NCI-H2081 treated with DMSO at 0.1 percent for 48 hours (cell line): ENCODE measurements around the gene POLN.

Experiments
- DNase-seq: peaks from one replicate; lab custom pipeline; 2025; lab: John Stamatoyannopoulos, UW

Gene POLN

DNA sequence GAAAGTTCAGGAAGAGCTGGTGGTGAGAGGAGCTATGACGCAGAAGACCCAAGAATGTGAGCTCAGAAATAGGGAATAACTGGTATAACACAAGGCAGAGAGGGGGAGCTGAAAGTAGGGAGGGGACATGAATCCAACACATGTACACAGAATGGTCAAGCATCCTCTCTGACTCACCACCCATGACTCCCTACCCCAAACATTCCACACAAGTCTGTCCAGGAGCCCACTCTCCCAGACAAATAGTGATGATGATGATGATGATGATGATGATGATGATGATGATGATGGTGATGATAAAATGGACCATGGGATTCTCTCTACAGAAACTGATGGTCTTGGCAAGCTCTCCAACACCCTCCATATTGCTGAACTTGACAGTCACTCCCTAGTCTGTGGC, 136.4 kb downstream of the POLN start:
- DNase-seq = no peak

DNA sequence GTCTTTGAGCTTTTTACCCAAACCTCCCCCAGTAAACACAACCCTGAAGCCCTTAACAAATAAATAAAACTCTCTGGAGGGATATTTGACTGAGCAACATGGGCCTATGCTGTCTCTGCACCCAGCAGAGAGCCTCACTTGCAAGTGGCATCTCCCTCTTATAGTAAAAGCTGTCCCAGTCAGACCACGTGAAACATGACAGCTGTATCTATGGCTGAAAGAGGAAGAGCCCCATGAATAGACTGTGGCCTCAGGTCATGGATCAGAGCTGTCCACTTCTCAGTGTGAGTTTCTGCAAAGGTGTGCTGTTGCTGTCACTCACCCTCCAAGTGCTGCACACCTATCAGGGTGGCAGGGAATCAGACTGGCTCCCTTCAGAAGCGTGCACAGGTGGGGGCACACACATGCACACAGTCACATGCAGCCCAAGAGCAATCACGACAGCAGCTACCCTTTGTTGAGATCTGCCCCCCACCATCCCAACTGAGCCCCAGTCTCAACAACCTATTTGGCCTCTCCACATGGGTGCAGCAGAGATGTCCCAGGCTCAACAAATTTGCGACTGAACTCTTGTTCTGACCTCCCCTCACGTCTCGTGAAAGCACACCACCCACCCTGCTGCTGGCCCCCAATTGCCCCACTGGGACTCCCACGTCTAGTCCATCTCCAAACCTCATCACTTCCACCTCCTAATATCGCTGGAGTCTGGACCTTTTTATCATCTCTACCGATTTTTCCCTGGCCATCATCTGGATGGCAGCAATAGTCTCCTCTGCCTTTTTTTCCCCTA, 137.2 kb downstream of the POLN start:
- no peak for DNase-seq

DNA sequence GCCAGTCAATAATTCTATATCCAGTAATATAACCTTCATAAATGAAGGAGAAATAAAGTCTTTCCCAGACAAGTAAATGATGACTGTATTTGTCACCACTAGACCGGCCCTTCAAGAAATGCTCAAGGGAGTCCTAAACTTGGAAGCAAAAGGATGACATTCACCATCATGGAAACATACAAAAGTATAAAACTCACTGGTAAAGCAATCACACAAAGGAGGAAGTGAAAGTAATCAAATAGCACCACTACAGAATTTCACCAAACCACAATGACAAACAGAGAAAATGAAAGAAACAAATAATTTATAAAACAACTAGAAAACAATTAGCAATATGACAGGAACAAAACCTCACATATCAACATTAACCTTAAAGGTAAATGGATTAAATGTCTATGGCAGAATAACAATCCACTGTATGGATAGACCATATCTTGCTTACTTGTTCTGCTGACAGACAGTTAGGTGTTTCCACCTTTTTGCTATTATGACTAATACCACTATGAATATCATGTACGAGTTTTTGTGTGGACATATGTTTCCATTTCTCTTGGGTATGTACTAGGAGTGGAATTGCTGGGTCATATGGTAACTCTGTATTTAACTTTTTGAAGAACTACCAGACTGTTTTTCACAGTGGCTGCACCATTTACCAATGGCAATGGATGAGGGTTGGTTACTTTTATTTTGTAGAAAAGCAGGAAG, 137.9 kb downstream of the POLN start:
- no peak for DNase-seq

DNA sequence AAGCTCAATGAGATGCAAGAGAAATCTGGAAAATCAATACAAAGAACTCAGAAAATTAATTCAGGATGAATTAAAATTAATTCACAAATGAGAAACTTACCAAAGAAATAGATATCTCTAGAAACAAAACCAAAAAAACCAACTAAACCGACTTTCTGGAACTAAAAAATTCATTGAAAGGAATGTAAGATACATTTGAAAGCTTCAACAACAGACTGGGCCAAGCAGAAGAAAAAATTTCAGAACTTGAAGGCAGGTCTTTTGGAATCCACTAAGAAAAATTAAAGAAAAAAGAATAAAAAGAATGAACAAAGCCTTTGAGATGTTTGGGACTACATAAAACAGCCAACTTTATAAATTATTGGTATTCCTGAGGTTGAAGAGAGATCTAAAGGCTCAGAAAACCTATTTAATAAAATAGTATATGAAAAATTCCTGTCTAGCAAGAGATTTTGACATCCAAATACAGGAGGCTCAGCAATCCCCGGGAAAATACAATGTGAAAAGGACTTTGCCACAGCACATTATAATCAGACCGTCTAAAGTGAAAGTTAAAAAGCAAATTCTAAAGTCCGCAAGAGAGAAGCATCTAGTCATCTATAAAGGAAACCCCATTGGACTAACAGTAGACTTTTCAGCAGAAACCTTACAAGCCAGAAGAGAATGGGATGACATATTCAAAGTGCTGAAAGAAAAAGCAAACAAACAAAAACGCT, 138.6 kb downstream of the POLN start:
- DNase-seq = no peak

DNA sequence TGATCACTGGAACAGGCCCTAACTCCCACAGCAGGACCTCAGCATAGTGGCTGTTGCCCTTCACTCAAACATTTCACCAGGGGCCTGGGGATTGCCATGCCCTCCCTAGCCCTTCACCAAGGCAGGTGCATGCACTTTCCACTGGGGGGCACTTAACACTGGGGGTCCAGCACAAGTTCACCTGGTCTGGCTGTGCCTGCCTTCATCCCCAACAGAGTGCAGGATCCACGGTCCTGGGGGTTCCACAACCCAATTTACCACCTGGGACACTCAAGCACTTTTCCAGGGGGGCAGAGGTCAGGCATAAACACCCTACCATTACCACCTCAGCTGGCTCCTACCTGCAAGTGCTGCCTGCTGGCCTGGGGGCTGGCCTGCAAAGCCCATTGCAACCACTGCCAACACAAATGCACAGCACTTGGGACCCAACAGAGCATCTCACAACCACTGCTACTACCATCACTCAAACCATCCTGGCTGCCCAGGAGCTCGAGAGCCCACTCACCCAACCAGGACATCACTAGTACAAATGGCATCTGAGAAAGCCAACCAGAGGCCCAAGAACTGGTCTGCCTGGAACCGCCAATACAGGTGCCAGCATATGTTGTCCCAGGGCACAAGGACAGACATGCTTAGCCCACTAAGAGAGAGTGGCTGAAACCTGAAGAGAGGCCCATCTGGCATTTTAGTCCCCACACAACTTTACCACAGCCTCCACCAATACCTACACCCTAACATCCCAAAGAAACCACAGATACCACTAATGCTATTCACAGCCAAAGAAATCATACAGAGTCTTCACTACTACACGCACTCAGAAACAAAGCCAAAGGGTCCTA, 139.7 kb downstream of the POLN start:
- no peak for DNase-seq

DNA sequence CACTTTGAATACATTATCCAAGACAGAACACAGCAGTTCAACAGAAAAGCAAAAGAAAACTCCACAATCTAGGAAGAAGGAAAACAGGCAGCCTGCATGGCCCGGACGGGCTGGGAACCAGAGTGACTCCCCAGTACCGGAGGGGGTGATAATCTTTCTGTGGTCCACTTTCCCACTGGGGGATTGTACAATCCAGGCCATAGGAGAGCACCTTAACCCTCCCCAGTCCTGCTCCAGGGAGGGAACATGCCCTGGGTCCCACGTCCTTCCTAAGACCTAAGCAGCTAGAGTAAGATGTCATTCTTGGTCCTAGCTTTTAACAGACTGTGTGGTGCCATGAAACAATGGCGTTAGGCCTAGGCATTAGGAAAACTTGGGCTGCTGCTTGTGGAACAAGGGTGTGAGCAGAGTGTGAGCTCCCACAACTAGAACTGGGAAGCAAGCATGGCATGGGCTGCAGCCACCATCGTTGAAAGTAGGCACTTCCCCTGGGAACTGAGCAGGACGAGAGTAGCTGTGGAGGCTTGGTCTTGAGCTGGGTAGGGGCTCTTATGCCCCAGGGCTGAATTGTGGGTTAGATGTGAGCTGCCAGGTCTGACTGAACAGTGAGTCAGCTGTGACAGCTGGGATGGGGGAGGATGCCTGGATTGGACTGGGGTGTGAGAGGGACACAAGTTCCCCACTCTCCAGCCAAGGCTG, 140.4 kb downstream of the POLN start:
- DNase-seq = no peak

DNA sequence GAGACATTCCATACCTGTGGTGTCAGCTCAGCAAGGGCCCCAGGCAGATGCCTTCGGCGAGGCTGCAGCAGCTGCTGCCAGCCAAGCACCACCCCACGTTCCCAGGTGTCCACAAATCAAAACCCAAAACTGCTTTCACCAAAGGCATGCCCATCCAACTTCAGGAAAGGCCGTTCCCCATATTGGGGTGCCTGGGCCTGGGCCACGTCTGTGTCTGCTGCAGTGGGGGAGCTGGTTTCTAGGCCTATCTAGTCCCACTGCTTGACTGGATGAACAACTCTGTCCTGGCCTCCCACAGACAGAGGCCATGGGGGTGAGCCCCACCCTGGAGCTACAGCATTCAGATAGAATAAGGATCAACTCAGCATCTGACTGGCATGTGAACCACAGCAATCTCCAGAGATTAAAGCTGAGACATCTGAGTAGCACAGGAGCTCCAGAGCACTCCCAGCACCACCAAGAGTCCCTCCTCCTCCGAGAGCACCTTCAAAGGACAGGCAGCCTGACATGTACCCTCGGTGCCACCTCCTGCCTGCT, 145.8 kb downstream of the POLN start:
- DNase-seq = no peak

DNA sequence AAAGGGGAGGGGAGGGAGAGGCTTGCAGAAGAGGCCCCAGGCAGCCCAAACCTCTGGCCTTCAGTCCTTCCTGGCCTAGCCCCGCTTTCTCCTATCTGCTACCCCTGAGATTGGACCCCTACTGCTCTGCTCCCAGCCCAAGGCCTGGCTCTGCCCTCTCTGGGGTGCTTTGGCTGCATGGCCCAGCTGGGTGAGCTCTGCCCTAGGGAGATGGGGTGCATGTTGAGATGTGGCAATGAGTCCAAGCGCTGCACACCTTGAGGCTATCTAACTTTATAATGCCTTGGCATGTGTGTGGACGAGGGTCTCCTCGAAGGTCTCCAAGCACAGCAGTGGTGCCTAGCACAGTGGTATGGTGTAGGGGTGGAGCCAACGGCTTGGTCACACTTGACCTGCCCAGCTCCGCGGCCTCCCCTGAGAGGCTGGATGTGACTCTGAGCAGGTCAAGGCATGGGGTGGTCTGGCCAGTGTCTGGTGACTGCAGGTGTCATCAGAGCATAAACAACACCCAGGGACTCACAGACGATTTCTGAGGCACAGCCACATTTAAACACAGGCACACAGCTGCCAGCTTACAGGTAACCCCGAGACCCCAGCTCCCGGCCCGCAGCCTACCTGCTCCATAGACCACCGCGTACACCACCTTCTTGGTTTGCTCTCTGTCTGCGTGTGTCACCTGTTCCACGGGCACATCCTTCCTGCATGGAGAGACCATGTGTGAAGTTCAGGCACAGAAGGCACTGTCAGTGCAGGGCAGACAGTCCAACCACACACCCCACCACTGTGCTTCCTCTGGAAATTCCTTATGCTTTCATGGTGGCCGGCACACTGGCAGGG, 146.5 kb downstream of the POLN start:
- no peak for DNase-seq

DNA sequence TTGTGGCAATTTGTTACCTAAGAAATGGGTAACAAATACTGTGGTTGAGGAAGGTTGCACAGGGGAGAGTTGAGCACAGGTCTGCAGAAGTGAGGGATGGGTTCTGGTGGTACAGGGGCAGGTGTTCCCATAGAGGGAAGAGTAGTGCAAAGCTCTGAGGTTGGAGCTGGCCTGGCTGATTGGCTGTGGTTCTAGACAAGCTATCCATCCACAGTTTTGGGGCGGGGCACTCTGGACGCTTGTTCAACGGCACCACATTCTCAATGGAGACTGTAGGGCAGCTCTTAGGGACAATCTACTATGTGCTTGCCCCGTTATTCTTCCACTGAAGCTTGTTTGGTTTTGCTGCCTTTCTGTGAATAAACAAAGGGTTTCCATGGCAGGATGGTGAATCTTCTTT, 147.4 kb downstream of the POLN start:
- no peak for DNase-seq

DNA sequence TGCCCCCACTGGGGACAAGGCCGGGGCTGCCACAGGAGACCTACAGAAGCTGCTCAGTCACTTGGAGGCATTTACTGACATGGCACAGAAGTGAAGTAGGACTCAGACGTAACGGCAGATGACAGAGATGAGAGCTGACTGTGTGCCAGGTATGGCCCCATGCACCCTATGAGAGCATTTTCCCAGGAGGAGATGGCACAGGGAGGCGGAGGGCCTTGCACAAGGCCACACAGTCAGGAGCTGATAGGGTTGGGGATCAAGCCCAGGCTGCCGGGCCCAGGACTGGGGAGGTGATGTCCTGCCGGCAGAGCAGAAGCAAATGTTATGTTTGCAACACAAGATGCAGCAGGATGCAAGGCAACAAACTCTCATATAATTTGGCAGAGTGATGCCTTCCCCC, 148.7 kb downstream of the POLN start:
- no peak for DNase-seq

DNA sequence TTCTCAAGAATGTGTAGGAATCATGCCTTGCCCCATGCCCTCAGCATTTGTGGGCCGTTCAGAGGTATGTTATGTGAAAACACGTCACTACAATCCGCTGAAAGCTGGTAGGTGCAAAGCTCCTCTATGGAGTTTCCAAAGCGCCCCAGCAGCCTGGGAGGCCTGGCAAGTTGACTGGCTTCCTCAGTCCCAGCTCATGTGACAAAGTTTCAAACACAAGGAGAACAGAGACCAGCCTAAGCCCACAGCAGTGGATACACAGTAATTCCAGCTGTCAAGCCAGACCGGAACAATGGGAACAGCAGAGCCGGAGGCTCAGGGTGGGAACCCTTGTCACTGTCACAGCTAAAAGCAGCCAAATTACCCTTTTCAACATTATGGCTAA, 149.3 kb downstream of the POLN start:
- no peak for DNase-seq

DNA sequence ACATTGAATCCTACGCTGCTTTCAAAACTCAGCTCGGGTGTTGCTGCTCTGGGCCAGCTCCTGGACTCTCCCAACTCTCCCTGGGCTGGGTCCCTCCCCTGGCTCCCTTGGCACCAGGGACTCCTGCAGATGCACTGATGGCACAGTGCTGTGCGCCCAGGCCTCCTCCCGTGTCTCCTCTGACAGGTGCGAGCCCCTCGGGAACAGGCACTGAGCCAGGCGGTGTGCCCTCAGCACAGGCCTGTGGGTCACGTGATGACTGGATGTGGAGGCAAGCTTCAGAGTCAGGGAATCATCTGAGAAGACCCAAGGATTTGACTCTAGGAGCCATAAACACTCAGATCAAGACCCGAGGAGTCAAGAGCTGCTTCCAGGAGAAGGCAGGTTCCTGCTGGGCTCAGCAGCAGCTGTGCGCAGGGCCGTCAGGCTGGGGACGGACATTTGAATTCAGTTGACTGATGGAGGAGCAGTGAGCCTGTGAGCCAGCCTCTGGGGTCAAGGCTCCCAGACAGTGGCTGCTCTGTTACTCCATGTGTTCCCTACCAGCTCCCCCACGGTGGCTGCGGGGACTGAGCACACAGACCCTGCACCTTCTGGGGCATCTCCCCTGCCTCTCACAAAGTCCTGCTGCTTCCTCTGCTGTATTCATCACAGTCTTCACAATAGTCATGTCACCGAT, 149.8 kb downstream of the POLN start:
- DNase-seq = no peak

DNA sequence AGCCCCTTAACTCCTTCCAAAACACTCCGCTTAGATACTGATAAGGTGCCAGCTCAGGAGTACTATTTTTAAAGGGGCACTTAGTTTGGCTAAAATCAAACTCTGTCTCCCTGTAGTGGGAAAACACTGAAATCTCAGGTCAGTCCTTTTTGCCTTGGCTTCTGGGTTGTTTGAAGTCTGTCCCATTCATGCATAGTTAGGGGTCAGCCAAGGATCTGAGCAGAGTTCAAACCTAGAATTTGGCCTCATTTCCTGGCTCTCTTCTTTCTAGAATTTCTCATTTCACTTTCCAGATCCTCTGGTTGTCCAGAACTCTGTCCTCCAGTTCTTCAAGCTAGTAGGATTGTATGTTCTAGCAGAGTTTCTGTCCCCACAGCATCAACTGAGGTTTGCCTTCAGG, 151.3 kb downstream of the POLN start:
- no peak for DNase-seq

DNA sequence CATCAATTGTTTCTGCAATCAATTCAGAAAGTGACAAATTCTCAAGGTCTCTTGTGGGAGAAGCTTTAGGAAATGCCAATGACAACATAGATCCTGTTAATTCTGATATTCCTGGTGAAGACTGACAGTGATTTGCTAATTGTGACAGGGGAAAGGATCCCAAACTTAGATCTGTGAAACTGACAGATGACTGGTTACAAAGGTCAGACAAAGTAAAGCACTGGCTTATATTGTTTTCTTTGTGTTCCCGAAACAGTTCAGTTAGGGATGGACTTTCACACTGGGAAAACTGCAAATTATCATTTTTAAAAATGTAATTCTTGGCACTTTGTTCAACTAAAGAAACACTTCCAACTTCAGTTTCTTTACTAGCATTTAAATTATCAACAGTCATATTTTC, 152.7 kb downstream of the POLN start:
- DNase-seq = no peak

DNA sequence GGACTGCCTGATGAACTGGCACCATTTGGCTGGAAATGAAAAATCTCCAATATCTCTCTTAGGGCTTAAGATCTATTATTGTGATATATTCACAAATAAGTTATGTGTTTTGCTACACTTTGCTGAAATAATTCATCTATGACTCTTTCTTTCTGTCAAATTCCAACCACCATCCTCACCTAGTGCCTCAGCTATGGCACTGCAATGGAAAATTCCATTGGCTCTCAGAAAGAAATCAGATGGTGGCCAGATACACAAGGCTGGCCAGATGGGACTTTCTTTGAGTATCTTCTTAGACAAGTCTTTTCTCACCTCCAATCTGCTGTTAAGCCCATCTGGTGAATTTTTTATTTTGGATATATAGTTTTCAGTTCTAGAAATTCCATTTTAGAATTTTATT, 154.8 kb downstream of the POLN start:
- no peak for DNase-seq

DNA sequence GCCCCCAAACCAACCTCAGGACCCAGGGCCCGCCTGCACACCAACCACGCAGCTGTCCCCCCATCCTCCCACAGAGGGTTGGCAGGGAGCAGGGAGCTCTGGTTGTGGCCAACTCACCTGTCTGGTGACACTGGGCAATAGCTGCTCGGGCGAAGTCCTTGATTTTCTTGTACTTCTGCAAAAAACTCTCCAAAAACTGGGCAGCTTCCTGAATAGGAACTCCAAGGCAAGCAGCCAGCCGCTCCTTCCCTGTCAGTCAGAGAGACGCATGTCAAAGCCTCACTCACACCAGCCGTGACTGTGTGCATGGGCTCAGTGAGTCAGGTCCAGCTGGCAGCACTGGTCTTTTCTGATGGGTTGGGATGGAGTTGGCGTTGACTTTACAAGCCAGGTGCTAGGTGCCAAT, 156.4 kb downstream of the POLN start:
- DNase-seq = no peak

DNA sequence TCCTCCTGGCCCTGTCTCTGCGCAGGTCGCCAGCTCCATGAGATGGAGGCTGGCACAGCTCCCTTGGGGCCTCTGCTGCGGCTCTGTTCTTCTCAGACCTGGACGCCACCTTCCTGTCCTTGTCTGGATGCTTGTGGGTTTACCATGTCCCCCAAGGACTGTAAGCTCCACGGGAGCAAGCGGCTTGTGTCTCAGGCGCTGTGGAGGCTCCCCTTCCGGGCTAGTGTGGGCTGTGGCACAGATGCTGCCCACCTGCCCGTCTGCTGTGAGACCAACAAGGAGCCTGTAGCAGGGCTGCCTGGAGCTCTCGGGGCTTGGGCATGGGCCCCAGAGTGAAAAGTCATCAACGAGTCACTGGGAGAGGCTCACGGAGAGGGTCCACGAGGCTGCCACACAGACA, 157.6 kb downstream of the POLN start:
- DNase-seq = no peak

DNA sequence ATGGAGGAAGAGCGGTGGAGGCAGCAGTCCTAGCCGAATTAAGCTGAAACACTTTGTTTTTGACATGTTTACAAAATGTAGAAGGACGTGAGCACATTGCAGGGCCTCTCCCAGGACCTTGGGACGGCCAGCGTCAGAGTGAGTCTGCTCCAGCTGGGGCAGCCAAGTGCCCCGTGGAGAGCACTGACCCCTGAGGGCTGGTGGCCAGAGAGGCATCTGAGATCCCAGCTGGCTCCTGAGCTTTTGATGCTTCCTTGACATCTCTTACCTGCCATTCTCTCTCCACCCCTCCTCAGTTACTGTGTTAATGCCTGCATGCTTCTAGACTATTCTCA, 158.1 kb downstream of the POLN start:
- DNase-seq = no peak

DNA sequence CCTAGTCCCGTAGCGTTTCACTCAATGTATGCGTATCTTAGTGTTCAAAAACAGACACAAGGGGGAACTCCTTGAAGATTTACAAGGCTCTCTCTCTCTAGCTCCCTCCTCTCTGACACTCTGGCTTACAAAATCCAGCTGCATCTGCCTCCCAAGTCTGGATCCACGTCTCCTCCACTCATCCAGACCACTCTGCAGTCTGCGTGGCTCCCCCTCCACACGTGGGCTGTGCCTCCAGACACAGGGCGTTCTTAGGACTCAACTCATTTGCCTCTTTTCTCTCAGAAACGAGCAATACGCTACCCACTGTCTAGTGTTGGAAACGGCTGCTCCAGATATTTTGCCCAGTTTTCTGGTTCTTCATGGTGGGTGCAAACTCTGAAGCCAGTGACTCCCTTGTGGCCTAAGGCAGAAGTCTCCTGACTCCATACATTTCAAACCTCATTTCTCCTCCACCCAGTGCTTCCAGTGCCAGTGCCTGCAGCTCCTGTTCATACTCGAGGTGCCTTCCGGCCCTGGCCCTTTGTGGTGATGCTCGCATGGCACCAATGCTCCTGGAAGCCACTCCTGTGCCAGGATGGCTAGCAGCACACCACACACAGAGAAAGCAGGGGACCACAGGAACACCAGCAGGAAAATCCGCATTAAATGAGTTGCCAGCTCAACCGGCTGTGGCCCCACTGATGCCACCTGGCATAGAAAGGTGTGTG, 158.7 kb downstream of the POLN start:
- no peak for DNase-seq
